GM19372 (cell line): ENCODE measurements around the gene PAK5.

ENCODE experiments used
- ATAC-seq: cut with Tn5 transposase; IDR thresholded peaks from one replicate; pipeline ENCODE4 v1.9.1; 2021; ENCODE audit warnings: mild to moderate bottlenecking, low read depth, moderate library complexity; ENCODE audit not compliant: unreplicated experiment

Gene PAK5

GRCh38 chr20:9588706-9589105 lies 250.2 kb downstream of the PAK5 start:
- no peak for ATAC-seq

- no peak for ATAC-seq
Measured at GRCh38 chr20:9583151-9583550, 255.7 kb downstream of the PAK5 start.

GRCh38 chr20:9582137-9582536 lies 256.7 kb downstream of the PAK5 start:
- ATAC-seq = no peak

GRCh38 chr20:9581509-9581908 lies 257.4 kb downstream of the PAK5 start:
- ATAC-seq = no peak

GRCh38 chr20:9578594-9578993 lies 260.3 kb downstream of the PAK5 start:
- ATAC-seq = no peak

GRCh38 chr20:9577397-9577796 lies 261.5 kb downstream of the PAK5 start:
- no peak for ATAC-seq

GRCh38 chr20:9576695-9577094 lies 262.2 kb downstream of the PAK5 start:
- no peak for ATAC-seq

GRCh38 chr20:9575836-9576235 lies 263.0 kb downstream of the PAK5 start:
- no peak for ATAC-seq

- ATAC-seq = no peak
Measured at GRCh38 chr20:9574776-9575175, 264.1 kb downstream of the PAK5 start.

GRCh38 chr20:9574181-9574580 lies 264.7 kb downstream of the PAK5 start:
- ATAC-seq = no peak

- no peak for ATAC-seq
Measured at GRCh38 chr20:9573335-9574151, 265.3 kb downstream of the PAK5 start.

GRCh38 chr20:9572670-9573069 lies 266.2 kb downstream of the PAK5 start:
- no peak for ATAC-seq

GRCh38 chr20:9571783-9572182 lies 267.1 kb downstream of the PAK5 start:
- no peak for ATAC-seq

GRCh38 chr20:9570612-9571011 lies 268.3 kb downstream of the PAK5 start:
- ATAC-seq = no peak

- ATAC-seq = no peak
Measured at GRCh38 chr20:9566977-9567376, 271.9 kb downstream of the PAK5 start.

- ATAC-seq = no peak
Measured at GRCh38 chr20:9565910-9566550, 272.8 kb downstream of the PAK5 start.

GRCh38 chr20:9557411-9557810 lies 281.5 kb downstream of the PAK5 start:
- no peak for ATAC-seq

- no peak for ATAC-seq
Measured at GRCh38 chr20:9555781-9556180, 283.1 kb downstream of the PAK5 start.

GRCh38 chr20:9551808-9552550 lies 286.9 kb downstream of the PAK5 start:
- ATAC-seq = no peak

- no peak for ATAC-seq
Measured at GRCh38 chr20:9550871-9551270, 288.0 kb downstream of the PAK5 start.

GRCh38 chr20:9550283-9550682 lies 288.6 kb downstream of the PAK5 start:
- ATAC-seq = no peak
